Nephron progenitor cell (in vitro differentiated cells): Measurements from ENCODE around the gene HIF1A.

Source experiments
- DNase-seq: peaks from one replicate; pipeline ENCODE4 v3.0.0; 2021
- H3K27ac Mint-ChIP-seq: 2 replicates; pipeline ENCODE4 v1.8.0; 2021; ENCODE audit warnings: mild to moderate bottlenecking, moderate library complexity, mixed read lengths
- H3K27me3 Mint-ChIP-seq: 2 replicates; pipeline ENCODE4 v1.8.0; 2021; ENCODE audit warnings: mild to moderate bottlenecking, low read depth, mixed read lengths; ENCODE audit not compliant: poor library complexity
- H3K36me3 Mint-ChIP-seq: 2 replicates; pipeline ENCODE4 v1.8.0; 2021; ENCODE audit warnings: low read depth, mixed read lengths
- H3K4me1 Mint-ChIP-seq: 2 replicates; pipeline ENCODE4 v1.8.0; 2021; ENCODE audit warnings: mixed read lengths
- H3K4me3 Mint-ChIP-seq: 2 replicates; pipeline ENCODE4 v1.8.0; 2021; ENCODE audit warnings: mild to moderate bottlenecking, moderate library complexity, mixed read lengths
- H3K9me3 Mint-ChIP-seq: 2 replicates; pipeline ENCODE4 v1.8.0; 2021; ENCODE audit warnings: mild to moderate bottlenecking, moderate library complexity, mixed read lengths
- CTCF ChIP-seq: fragments of 200-600 bp; sonication (generic); IDR thresholded peaks from 2 replicates; pipeline ENCODE4 v1.5.0; 2021; ENCODE audit warnings: antibody characterized with exemption

HIF1A gene

GRCh38 chr14:61761557-61761956 lies 66.2 kb downstream of the HIF1A start:
- no peak for TF ChIP-seq CTCF
- H3K27ac Mint-ChIP-seq = peak overlapping the region; percentile 96
- no peaks in the 10 kb centered on the region for H3K36me3 Mint-ChIP-seq
- H3K9me3 Mint-ChIP-seq = no peaks in the 10 kb centered on the region
- no peak for DNase-seq
- peaks cover 51% of the 10 kb centered on the region for H3K4me1 Mint-ChIP-seq
- H3K27me3 Mint-ChIP-seq = peaks cover 17% of the 10 kb centered on the region
- peak overlapping the region; percentile 99 for H3K4me3 Mint-ChIP-seq

- Mint-ChIP-seq H3K4me3 (peak within 1 kb of the TSS; percentile 99), H3K27ac (peak within 1 kb of the TSS; percentile 96), H3K36me3 (no peaks in the 10 kb centered on the region), H3K27me3 (peaks cover 15% of the 10 kb centered on the region), H3K9me3 (no peaks in the 10 kb centered on the region), H3K4me1 (peaks cover 56% of the 10 kb centered on the region)
- peak; percentile 97 for DNase-seq
- no peak for TF ChIP-seq CTCF
Observed at GRCh38 chr14:61761959-61762786, 66.9 kb downstream of the HIF1A start, which contains the start of gene SNAPC1. SNAPC1 (plus strand) TSS chr14:61762420; CDS start chr14:61762461, 41 bp downstream.

GRCh38 chr14:61764342-61765122 lies 69.2 kb downstream of the HIF1A start:
- Mint-ChIP-seq H3K36me3 (peaks cover 15% of the 10 kb centered on the region), H3K4me3 (peak overlapping the region; percentile 99), H3K27ac (no peak overlapping the region), H3K4me1 (peaks cover 52% of the 10 kb centered on the region), H3K27me3 (peaks cover 8% of the 10 kb centered on the region), H3K9me3 (no peaks in the 10 kb centered on the region)
- TF ChIP-seq CTCF = no peak
- DNase-seq = no peak

GRCh38 chr14:61765225-61765943 lies 70.1 kb downstream of the HIF1A start:
- H3K4me3 Mint-ChIP-seq = peak overlapping the region; percentile 99
- peak overlapping the region; percentile 88 for H3K27ac Mint-ChIP-seq

GRCh38 chr14:61766151-61766550 lies 70.8 kb downstream of the HIF1A start:
- TF ChIP-seq CTCF = no peak
- Mint-ChIP-seq H3K27me3 (peaks cover 3% of the 10 kb centered on the region), H3K27ac (peak overlapping the region; percentile 85), H3K36me3 (peaks cover 29% of the 10 kb centered on the region), H3K9me3 (no peaks in the 10 kb centered on the region), H3K4me1 (peaks cover 52% of the 10 kb centered on the region), H3K4me3 (peak overlapping the region; percentile 99)
- no peak for DNase-seq

More at GRCh38 chr14:61765225-61765943, 70.1 kb downstream of the HIF1A start:
- TF ChIP-seq CTCF = no peak
- Mint-ChIP-seq H3K4me1 (peaks cover 52% of the 10 kb centered on the region), H3K27me3 (peaks cover 8% of the 10 kb centered on the region), H3K36me3 (peaks cover 23% of the 10 kb centered on the region), H3K9me3 (no peaks in the 10 kb centered on the region)
- DNase-seq = no peak
